Pancreas (tissue), 10 donors: ENCODE measurements around the gene KCND1. TPM values are rescaled to one million over a fixed set of nuclear protein-coding genes. Genes with fewer than 3 reads are reported as not detected.

Experiments
- ATAC-seq, 4 donors: fragments of 200-7000 bp; cut with Tn5 transposase; one replicate each; pipeline versions ENCODE4 v1.8.0 to v1.9.1; 2020; ENCODE audit warnings: mild to moderate bottlenecking in 4 of 4, moderate library complexity in 4 of 4
- DNase-seq, 6 donors: peaks; one replicate each; pipeline ENCODE4 v3.0.0-alpha.2; 2020
- FAIRE-seq: peaks from 2 replicates; lab custom pipeline; 2012; peaks lifted over from hg19 to GRCh38; lab: Jason Lieb, UNC
- H3K27ac ChIP-seq, 4 donors: fragments of 200-600 bp; sonication (generic); 1 replicate in 3 of 4; 2 replicates in 1 of 4; pipeline versions ENCODE4 v1.5.0 to v1.8.0; 2020
- H3K27me3 ChIP-seq, 4 donors: fragments of 200-600 bp; one replicate each; pipeline ENCODE4 v1.8.0; 2021
- H3K36me3 ChIP-seq, 3 donors: fragments of 200-600 bp; sonication (generic) in 1 of 3; one replicate each; pipeline versions ENCODE4 v1.5.0 to v1.8.0; 2020 to 2021
- H3K4me1 ChIP-seq, 3 donors: fragments of 200-600 bp; one replicate each; pipeline ENCODE4 v1.8.0; 2021
- H3K4me3 ChIP-seq, 4 donors: fragments of 200-600 bp; sonication (generic) in 2 of 4; one replicate each; pipeline versions ENCODE4 v1.5.0 to v1.8.0; 2020 to 2021
- H3K9me3 ChIP-seq, 4 donors: fragments of 200-600 bp; one replicate each; pipeline ENCODE4 v1.8.0; 2021
- WGBS, 2 donors: extraction: QIAGEN DNeasy Blood & Tissue Kit; methylation state at CpG; one replicate each; pipeline ENCODE4 v1.1.7; 2013; 5-methylcytosine and 5-hydroxymethylcytosine counted together
- intact Hi-C, 3 donors: fragments of 100-400 bp; cut with DNase I; formaldehyde crosslinking; loops; one replicate each; pipeline versions ENCODE4 v1.11.1 to v1.14.2; 2022
- polyA plus RNA-seq, 2 donors: library from polyadenylated mRNA; stranded (reverse); fragments of 200-250 nt; gene quantifications; one replicate each; pipeline ENCODE4 v1.2.3, GENCODE V29; 2013
- total RNA-seq, 6 donors: library from RNA; stranded (reverse); fragmentation: NEBNext Ultra II Directional in 4 of 6; extraction: Animal tissue kit (Norgen Biotek cat#: 25700) in 4 of 6; gene quantifications; one replicate each; pipeline versions ENCODE4 v1.2.1 to v1.2.4, GENCODE V29; 2021 to 2023
- TF ChIP-seq, protein P1 (sequence below), 4 donors: fragments of 200-600 bp; sonication (generic) in 3 of 4; IDR thresholded peaks; one replicate each; pipeline versions ENCODE4 v1.5.0 to v1.8.0; 2021; ENCODE audit warnings: antibody characterized with exemption in 4 of 4
- donor health status: healthy with polysubstance abuse.
- donor health status: DM: no; HTN: no; CAD: no; lungs with moderate emphysema.
- donor health status: DM: no; HTN: no; CAD: no.
- donor health status: control.
- donor health status: control.
- donor health status: Bipolar disorder and iron deficiency.
- donor health status: DM: yes; HTN: yes; CAD: no.
- donor health status: DM: no; HTN: no; CAD: no.
- donor health status: DM: no; HTN: no; CAD: no.
- donor health status: DM: yes; HTN: yes; CAD: no.

The KCND1 gene
- total and polyA plus RNA-seq, 8 donors: 0.12 to 1.7 (median 0.91) TPM

DNA sequence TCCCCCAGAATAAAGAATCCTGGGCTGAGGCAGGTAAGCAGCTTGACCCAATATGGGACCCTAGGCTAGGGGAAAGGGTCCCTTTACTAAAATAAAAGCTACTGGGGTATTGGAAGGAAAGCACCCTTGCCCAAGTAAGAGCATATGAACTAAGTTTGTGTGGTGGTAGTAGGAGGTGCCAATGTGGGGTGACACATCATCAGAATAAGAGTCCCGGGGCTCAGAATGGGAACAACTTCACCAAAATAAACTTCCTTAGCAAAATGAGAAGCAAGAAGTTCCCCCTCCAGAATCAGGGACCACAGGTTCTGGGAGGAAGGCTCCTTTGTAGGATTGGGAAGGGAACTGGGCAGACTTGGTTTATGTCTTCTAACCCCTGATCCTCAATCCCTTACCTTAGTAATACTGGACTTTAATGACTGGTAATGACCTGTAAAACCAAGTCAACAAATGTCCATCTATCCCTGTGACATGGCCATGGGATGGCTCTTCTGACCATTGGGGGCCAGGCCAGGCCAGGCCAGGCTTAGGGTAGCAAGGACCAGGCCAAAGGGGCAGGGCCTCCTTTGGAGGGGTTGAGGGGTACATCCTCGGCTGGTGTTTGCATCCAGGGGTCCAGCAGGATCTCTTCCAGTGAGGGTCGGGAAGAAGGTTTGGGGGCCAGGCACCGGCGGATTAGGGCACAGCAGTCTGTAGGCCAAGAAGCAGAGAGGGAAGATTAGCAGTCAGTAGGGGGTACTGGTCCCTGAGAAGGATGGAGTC lies 57.9 kb downstream of the KCND1 start:
- intact Hi-C loops: no loop called here
- Histone ChIP-seq H3K4me3 (no peak overlapping the region), H3K27ac (no peak overlapping the region), H3K4me1 (no peaks in the 10 kb centered on the region), H3K9me3 (no peaks in the 10 kb centered on the region), H3K36me3 (no peaks in the 10 kb centered on the region), H3K27me3 (peaks cover 0 to 4% (median 0%) of the 10 kb centered on the region in 4 donors)
- FAIRE-seq (no peak), ATAC-seq (no peak), DNase-seq (no peak)
- WGBS, 2 donors: 79 to 86% methylated on average over 5 of the region's 5 CpGs
- TF ChIP-seq, protein P1, sequence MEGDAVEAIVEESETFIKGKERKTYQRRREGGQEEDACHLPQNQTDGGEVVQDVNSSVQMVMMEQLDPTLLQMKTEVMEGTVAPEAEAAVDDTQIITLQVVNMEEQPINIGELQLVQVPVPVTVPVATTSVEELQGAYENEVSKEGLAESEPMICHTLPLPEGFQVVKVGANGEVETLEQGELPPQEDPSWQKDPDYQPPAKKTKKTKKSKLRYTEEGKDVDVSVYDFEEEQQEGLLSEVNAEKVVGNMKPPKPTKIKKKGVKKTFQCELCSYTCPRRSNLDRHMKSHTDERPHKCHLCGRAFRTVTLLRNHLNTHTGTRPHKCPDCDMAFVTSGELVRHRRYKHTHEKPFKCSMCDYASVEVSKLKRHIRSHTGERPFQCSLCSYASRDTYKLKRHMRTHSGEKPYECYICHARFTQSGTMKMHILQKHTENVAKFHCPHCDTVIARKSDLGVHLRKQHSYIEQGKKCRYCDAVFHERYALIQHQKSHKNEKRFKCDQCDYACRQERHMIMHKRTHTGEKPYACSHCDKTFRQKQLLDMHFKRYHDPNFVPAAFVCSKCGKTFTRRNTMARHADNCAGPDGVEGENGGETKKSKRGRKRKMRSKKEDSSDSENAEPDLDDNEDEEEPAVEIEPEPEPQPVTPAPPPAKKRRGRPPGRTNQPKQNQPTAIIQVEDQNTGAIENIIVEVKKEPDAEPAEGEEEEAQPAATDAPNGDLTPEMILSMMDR (IDR thresholded peaks at IDR 0.05): no peak

DNA sequence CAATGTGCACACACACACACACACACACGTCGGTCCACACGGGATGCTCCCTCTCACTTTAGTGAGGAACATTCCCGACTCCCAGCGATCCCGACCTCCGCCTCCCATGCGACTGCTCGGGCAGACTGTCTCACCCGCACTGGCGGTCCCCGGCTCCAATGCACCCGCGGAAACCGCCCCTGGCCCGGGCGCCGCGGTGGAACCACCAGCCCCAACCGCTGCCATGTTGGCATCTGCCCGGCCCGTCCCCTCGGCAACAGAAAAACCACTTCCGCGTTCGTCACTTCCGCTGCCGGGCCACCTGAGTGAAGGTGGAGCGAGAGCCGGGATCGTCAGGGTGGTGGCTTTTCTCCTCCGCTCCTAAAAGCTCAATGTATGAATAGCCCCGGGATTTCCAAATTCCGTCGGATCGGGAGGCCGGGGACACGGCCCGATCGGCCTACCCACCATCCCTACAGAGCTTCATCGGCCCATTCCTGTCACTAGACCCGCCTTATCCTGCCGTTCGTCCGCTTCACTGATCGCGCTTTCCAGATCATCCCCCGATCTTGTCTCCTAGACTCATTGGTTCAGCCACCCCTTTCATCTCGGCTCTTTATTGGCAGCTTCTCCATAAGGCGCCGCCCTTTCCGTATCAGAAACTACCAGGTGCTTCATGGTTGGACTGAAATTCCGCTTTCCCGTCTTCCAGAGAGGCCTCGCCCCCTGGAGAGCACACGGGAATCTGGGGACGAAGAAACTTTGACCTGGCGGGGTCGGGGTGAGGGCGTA lies 60.0 kb downstream of the KCND1 start, which contains the start of gene SLC35A2:
Gene SLC35A2 (minus strand): TSS at position 235 of the 771 bp plus-strand sequence. CDS start 10 bp downstream, at position 225.
- intact Hi-C loops: no loop called here
- DNase-seq: peak; percentile 75 to 89 (median 82)
- peak; percentile 20 for FAIRE-seq
- H3K9me3 ChIP-seq: no peaks in the 10 kb centered on the region
- H3K27me3 ChIP-seq: no peaks in the 10 kb centered on the region
- peak within 1 kb of the TSS; percentile 38 to 84 (median 74) for H3K27ac ChIP-seq
- TF ChIP-seq, protein P1 (IDR thresholded peaks at IDR 0.05): no peak
- peak within 1 kb of the TSS; percentile 28 to 66 (median 43) for H3K4me3 ChIP-seq
- no peaks in the 10 kb centered on the region for H3K36me3 ChIP-seq
- H3K4me1 ChIP-seq: no peaks in the 10 kb centered on the region
- 0 to 26% methylated on average over 59 to 60 of the region's 60 CpGs for WGBS, 2 donors
- ATAC-seq: peak; percentile 92 to 96 (median 94)

Other genes starting within 250 kb of the KCND1 start
- under 1 TPM in 2 of 6 donors, not detected in 4; 0.37 to 0.72 TPM for gene GLOD5, start 210.1 kb downstream of the KCND1 start, total RNA-seq
- gene GLOD5, start 210.1 kb downstream of the KCND1 start, polyA plus RNA-seq: under 1 TPM; 0.57 to 0.99 TPM
- gene GATA1, start 185.3 kb downstream of the KCND1 start, total RNA-seq: under 1 TPM in 1 of 6 donors, not detected in 5; 0.19 TPM
- gene GATA1, start 185.3 kb downstream of the KCND1 start, polyA plus RNA-seq: under 1 TPM in 1 of 2 donors, not detected in 1; 0.12 TPM
- 10 to 100 TPM; 24.9 to 58.4 (median 30.9) TPM for gene HDAC6, start 169.8 kb downstream of the KCND1 start, total RNA-seq
- 100 to 1,000 TPM in 1 of 2 donors, 10 to 100 TPM in 1; 81.2 to 132 TPM for gene HDAC6, start 169.8 kb downstream of the KCND1 start, polyA plus RNA-seq
- not detected for gene ERAS, start 145.3 kb downstream of the KCND1 start, total RNA-seq
- gene ERAS, start 145.3 kb downstream of the KCND1 start, polyA plus RNA-seq: under 1 TPM; 0.11 to 0.49 TPM
- 10 to 100 TPM; 10.3 to 50.5 (median 20.1) TPM for gene PCSK1N, start 136.2 kb downstream of the KCND1 start, total RNA-seq
- 100 to 1,000 TPM; 167 to 368 TPM for gene PCSK1N, start 136.2 kb downstream of the KCND1 start, polyA plus RNA-seq
- gene TIMM17B, start 74.1 kb downstream of the KCND1 start, total RNA-seq: 10 to 100 TPM; 15.7 to 26.0 (median 19.5) TPM
- 10 to 100 TPM; 29.8 to 48.9 TPM for gene TIMM17B, start 74.1 kb downstream of the KCND1 start, polyA plus RNA-seq
- 10 to 100 TPM; 36.4 to 66.5 (median 49.3) TPM for gene PQBP1, start 73.9 kb downstream of the KCND1 start, total RNA-seq
- 100 to 1,000 TPM; 108 to 112 TPM for gene PQBP1, start 73.9 kb downstream of the KCND1 start, polyA plus RNA-seq
- 10 to 100 TPM in 5 of 6 donors, 1 to 10 TPM in 1; 9.9 to 20.6 (median 14.6) TPM for gene SLC35A2, start 60.2 kb downstream of the KCND1 start, total RNA-seq
- gene SLC35A2, start 60.2 kb downstream of the KCND1 start, polyA plus RNA-seq: 10 to 100 TPM in 1 of 2 donors, 1 to 10 TPM in 1; 7.1 to 16.0 TPM
- gene PIM2, start 52.8 kb downstream of the KCND1 start, total RNA-seq: 1 to 10 TPM; 1.3 to 8.6 (median 2.4) TPM
- gene PIM2, start 52.8 kb downstream of the KCND1 start, polyA plus RNA-seq: 1 to 10 TPM; 2.8 to 8.2 TPM
- 10 to 100 TPM; 14.2 to 28.7 (median 17.9) TPM for gene OTUD5, start 14.2 kb downstream of the KCND1 start, total RNA-seq
- 10 to 100 TPM; 32.5 to 34.3 TPM for gene OTUD5, start 14.2 kb downstream of the KCND1 start, polyA plus RNA-seq
- gene GRIPAP1, start 30.4 kb upstream of the KCND1 start, total RNA-seq: 10 to 100 TPM; 12.5 to 26.0 (median 17.2) TPM
- 10 to 100 TPM; 32.2 to 32.7 TPM for gene GRIPAP1, start 30.4 kb upstream of the KCND1 start, polyA plus RNA-seq
- 10 to 100 TPM in 3 of 6 donors, 1 to 10 TPM in 3; 8.5 to 18.8 (median 11.0) TPM for gene TFE3, start 71.5 kb upstream of the KCND1 start, total RNA-seq
- gene TFE3, start 71.5 kb upstream of the KCND1 start, polyA plus RNA-seq: 10 to 100 TPM; 20.1 to 20.6 TPM
- 10 to 100 TPM in 1 of 6 donors, 1 to 10 TPM in 5; 4.5 to 10.6 (median 6.8) TPM for gene CCDC120, start 87.2 kb upstream of the KCND1 start, total RNA-seq
- 1 to 10 TPM; 7.3 to 8.2 TPM for gene CCDC120, start 87.2 kb upstream of the KCND1 start, polyA plus RNA-seq
- gene PRAF2, start 102.2 kb upstream of the KCND1 start, total RNA-seq: 1 to 10 TPM; 1.3 to 8.8 (median 3.9) TPM
- gene PRAF2, start 102.2 kb upstream of the KCND1 start, polyA plus RNA-seq: 10 to 100 TPM; 11.3 to 15.8 TPM
- gene WDR45, start 108.0 kb upstream of the KCND1 start, total RNA-seq: 10 to 100 TPM; 34.9 to 48.5 (median 45.6) TPM
- gene WDR45, start 108.0 kb upstream of the KCND1 start, polyA plus RNA-seq: 100 to 1,000 TPM in 1 of 2 donors, 10 to 100 TPM in 1; 98.1 to 121 TPM
- gene GPKOW, start 151.9 kb upstream of the KCND1 start, total RNA-seq: 10 to 100 TPM in 1 of 6 donors, 1 to 10 TPM in 5; 5.4 to 11.5 (median 7.7) TPM
- 10 to 100 TPM in 1 of 2 donors, 1 to 10 TPM in 1; 5.1 to 10.5 TPM for gene GPKOW, start 151.9 kb upstream of the KCND1 start, polyA plus RNA-seq
- gene MAGIX, start 190.9 kb upstream of the KCND1 start, total RNA-seq: 10 to 100 TPM in 1 of 6 donors, 1 to 10 TPM in 5; 6.8 to 12.7 (median 8.3) TPM
- 10 to 100 TPM; 12.8 to 25.7 TPM for gene MAGIX, start 190.9 kb upstream of the KCND1 start, polyA plus RNA-seq
- gene PLP2, start 200.1 kb upstream of the KCND1 start, total RNA-seq: 100 to 1,000 TPM in 4 of 6 donors, 10 to 100 TPM in 2; 36.0 to 125 (median 114) TPM
- gene PLP2, start 200.1 kb upstream of the KCND1 start, polyA plus RNA-seq: 100 to 1,000 TPM; 119 to 126 TPM
- 1 to 10 TPM; 4.2 to 7.0 (median 5.6) TPM for gene PRICKLE3, start 214.5 kb upstream of the KCND1 start, total RNA-seq
- 1 to 10 TPM; 4.3 to 6.7 TPM for gene PRICKLE3, start 214.5 kb upstream of the KCND1 start, polyA plus RNA-seq
- 1 to 10 TPM; 2.0 to 9.8 (median 4.2) TPM for gene SYP, start 228.3 kb upstream of the KCND1 start, total RNA-seq
- 10 to 100 TPM; 13.4 to 41.7 TPM for gene SYP, start 228.3 kb upstream of the KCND1 start, polyA plus RNA-seq